CD4-positive, alpha-beta memory T cell (primary cell): ENCODE data around the gene LPAR3. TPM values are rescaled to one million over a fixed set of nuclear protein-coding genes. Genes with fewer than 3 reads are reported as not detected.

ENCODE experiments used
- CTCF ChIA-PET: fragments of 350-600 bp; sonication (Branson Sonifier 250); formaldehyde crosslinking; loops from one replicate; lab custom pipeline; 2021; ENCODE audit warnings: inconsistent platforms; ENCODE audit not compliant: partially characterized antibody; lab: Charles Lee
- POLR2A ChIA-PET: fragments of 350-600 bp; sonication (Branson Sonifier 250); formaldehyde crosslinking; loops from one replicate; lab custom pipeline; 2021; ENCODE audit not compliant: partially characterized antibody; lab: Charles Lee
- DNase-seq, 5 donors: peaks; one replicate each; pipeline versions ENCODE4 v3.0.0 to v3.0.0-alpha.2; 2020 to 2022; ENCODE audit warnings: mixed read lengths in 1 of 5
- H3K27ac ChIP-seq: one replicate; pipeline ENCODE4 v1.7.0; 2013; ENCODE audit warnings: low read depth, low read length
- H3K27me3 ChIP-seq: 2 replicates; pipeline ENCODE4 v1.7.0; 2013; ENCODE audit warnings: mild to moderate bottlenecking, low read length, moderate library complexity; ENCODE audit not compliant: insufficient read depth
- H3K36me3 ChIP-seq: 2 replicates; pipeline ENCODE4 v1.7.0; 2013; ENCODE audit warnings: mild to moderate bottlenecking, low read length, moderate library complexity; ENCODE audit not compliant: insufficient read depth
- H3K4me1 ChIP-seq: 2 replicates; pipeline ENCODE4 v1.7.0; 2013; ENCODE audit warnings: mild to moderate bottlenecking, low read length, moderate library complexity; ENCODE audit not compliant: insufficient read depth
- H3K4me3 ChIP-seq, 2 donors: one replicate each; pipeline ENCODE4 v1.7.0; 2013; ENCODE audit warnings: low read length in 2 of 2, mild to moderate bottlenecking in 1 of 2
- H3K9me3 ChIP-seq, 2 donors: one replicate each; pipeline ENCODE4 v1.7.0; 2013; ENCODE audit warnings: low read length in 2 of 2, control low read depth in 1 of 2; ENCODE audit not compliant: control insufficient read depth in 1 of 2
- H3K27ac Mint-ChIP-seq, 7 donors: one replicate each; pipeline ENCODE4 v1.8.0; 2020 to 2021; ENCODE audit warnings: mixed read lengths in 7 of 7, mild to moderate bottlenecking in 6 of 7, inconsistent platforms in 3 of 7, moderate library complexity in 3 of 7
- H3K27me3 Mint-ChIP-seq, 2 donors: one replicate each; pipeline ENCODE4 v1.8.0; 2020 to 2021; ENCODE audit warnings: mixed read lengths in 2 of 2
- H3K36me3 Mint-ChIP-seq, 2 donors: one replicate each; pipeline ENCODE4 v1.8.0; 2020 to 2021; ENCODE audit warnings: mixed read lengths in 2 of 2, inconsistent platforms in 1 of 2, mild to moderate bottlenecking in 1 of 2
- H3K4me1 Mint-ChIP-seq, 4 donors: one replicate each; pipeline ENCODE4 v1.8.0; 2020 to 2021; ENCODE audit warnings: mixed read lengths in 4 of 4, mild to moderate bottlenecking in 1 of 4
- H3K4me3 Mint-ChIP-seq, 8 donors: one replicate each; pipeline ENCODE4 v1.8.0; 2020 to 2021; ENCODE audit warnings: mixed read lengths in 8 of 8, mild to moderate bottlenecking in 7 of 8, moderate library complexity in 6 of 8, inconsistent platforms in 3 of 8
- H3K9me3 Mint-ChIP-seq, 8 donors: one replicate each; pipeline ENCODE4 v1.8.0; 2020 to 2021; ENCODE audit warnings: mixed read lengths in 8 of 8, mild to moderate bottlenecking in 5 of 8, inconsistent platforms in 3 of 8, moderate library complexity in 1 of 8
- intact Hi-C: fragments of 100-400 bp; cut with micrococcal nuclease; formaldehyde crosslinking; loops from one replicate; pipeline ENCODE4 v1.15.1; 2023
- polyA plus RNA-seq, 2 donors: library from polyadenylated mRNA; unstranded; fragments of 300-500 nt; fragmentation: Illumina TruSeq; gene quantifications; one replicate each; pipeline ENCODE4 v1.2.3, GENCODE V29; 2021
- total RNA-seq, 2 experiments: library from RNA; stranded (reverse); gene quantifications; one replicate each; pipeline ENCODE4 v1.2.3, GENCODE V29; 2021

LPAR3 gene, protein sequence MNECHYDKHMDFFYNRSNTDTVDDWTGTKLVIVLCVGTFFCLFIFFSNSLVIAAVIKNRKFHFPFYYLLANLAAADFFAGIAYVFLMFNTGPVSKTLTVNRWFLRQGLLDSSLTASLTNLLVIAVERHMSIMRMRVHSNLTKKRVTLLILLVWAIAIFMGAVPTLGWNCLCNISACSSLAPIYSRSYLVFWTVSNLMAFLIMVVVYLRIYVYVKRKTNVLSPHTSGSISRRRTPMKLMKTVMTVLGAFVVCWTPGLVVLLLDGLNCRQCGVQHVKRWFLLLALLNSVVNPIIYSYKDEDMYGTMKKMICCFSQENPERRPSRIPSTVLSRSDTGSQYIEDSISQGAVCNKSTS
- 1 to 10 TPM; 3.7 to 4.1 TPM for total RNA-seq
- 1 to 10 TPM; 2.4 to 2.5 TPM for polyA plus RNA-seq

- peaks cover 26% of the 10 kb centered on the region for H3K4me1 ChIP-seq
- Mint-ChIP-seq H3K36me3 (no peaks in the 10 kb centered on the region), H3K9me3 (peaks cover 0 to 2% (median 0%) of the 10 kb centered on the region in 8 donors), H3K4me3 (peak within 1 kb of the TSS; percentile 75 to 93 (median 86)), H3K4me1 (peaks cover 15 to 51% (median 26%) of the 10 kb centered on the region in 4 donors), H3K27me3 (peaks cover 17 to 26% of the 10 kb centered on the region in 2 donors), H3K27ac (peak within 1 kb of the TSS in 3 of 7 donors; percentile 43 to 57 (median 52))
- no peak within 1 kb of the TSS for H3K27ac ChIP-seq
- peak within 1 kb of the TSS in 1 of 2 donors; percentile 32 for H3K4me3 ChIP-seq
- DNase-seq: peak in 2 of 5 donors; percentile 16 to 28
- no peaks in the 10 kb centered on the region for H3K27me3 ChIP-seq
- intact Hi-C loops: no loop called here
- H3K36me3 ChIP-seq: no peaks in the 10 kb centered on the region
- ChIA-PET POLR2A (no interaction called here), CTCF (no interaction called here)
- H3K9me3 ChIP-seq: no peaks in the 10 kb centered on the region
Observed at GRCh38 chr1:84892705-84893618, at the start of gene LPAR3. Gene LPAR3, minus strand, starts transcription at chr1:84893206. Its CDS starts 27,086 bp downstream, at chr1:84866120.

GRCh38 chr1:84941843-84942242 is 48.8 kb upstream of the LPAR3 start:
- intact Hi-C loops: loop anchor here (10.0 kb wide), 2 partner anchors 763 to 1073 kb away; partner anchors contain the start of gene ZNHIT6
- Histone ChIP-seq H3K27ac (no peak overlapping the region), H3K4me3 (no peak overlapping the region), H3K27me3 (no peaks in the 10 kb centered on the region), H3K36me3 (no peaks in the 10 kb centered on the region), H3K9me3 (no peaks in the 10 kb centered on the region), H3K4me1 (peaks cover 5% of the 10 kb centered on the region)
- DNase-seq: no peak
- Mint-ChIP-seq H3K4me3 (no peak overlapping the region), H3K9me3 (no peaks in the 10 kb centered on the region), H3K27me3 (no peaks in the 10 kb centered on the region), H3K27ac (peak overlapping the region in 2 of 7 donors; percentile 30 to 42), H3K36me3 (peaks cover 0 to 11% of the 10 kb centered on the region in 2 donors), H3K4me1 (peaks cover 3 to 15% (median 11%) of the 10 kb centered on the region in 4 donors)
- CTCF ChIA-PET: interaction anchor here (1.1 to 11.6 kb wide), 4 partner anchors 57 to 315 kb away, joined by 3 to 282 read pairs (median 91); partner anchors contain the start of gene C1orf52
- POLR2A ChIA-PET: no interaction called here

DNA sequence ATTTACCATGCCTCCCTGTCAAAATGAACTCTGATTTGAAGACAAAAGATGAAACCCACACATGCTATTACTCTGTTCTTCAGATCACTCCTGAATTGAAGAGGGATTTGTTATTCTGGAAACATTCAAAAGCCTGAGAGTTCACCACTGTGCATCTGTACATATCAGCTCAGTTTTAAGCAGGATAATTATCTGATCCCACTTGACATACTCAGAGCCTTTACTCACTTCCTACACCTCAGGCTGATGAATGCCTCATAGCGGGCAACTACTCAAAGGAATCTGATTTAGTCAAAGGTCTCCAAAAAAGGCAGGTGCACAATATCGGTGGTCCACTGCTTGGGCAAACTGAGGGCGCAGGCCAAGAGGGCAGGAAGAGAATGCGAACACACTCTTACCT is 47.5 kb upstream of the LPAR3 start:
- Histone ChIP-seq H3K4me3 (no peak overlapping the region), H3K9me3 (no peaks in the 10 kb centered on the region), H3K27me3 (no peaks in the 10 kb centered on the region), H3K4me1 (peaks cover 3% of the 10 kb centered on the region), H3K27ac (no peak overlapping the region), H3K36me3 (no peaks in the 10 kb centered on the region)
- ChIA-PET CTCF (interaction anchor here (0.5 to 11.6 kb wide), 3 partner anchors 85 to 317 kb away, joined by 3 to 282 read pairs (median 176); partner anchors contain the start of gene C1orf52), POLR2A (no interaction called here)
- Mint-ChIP-seq H3K36me3 (peaks cover 0 to 11% of the 10 kb centered on the region in 2 donors), H3K4me3 (no peak overlapping the region), H3K27me3 (no peaks in the 10 kb centered on the region), H3K9me3 (no peaks in the 10 kb centered on the region), H3K4me1 (peaks cover 6 to 9% (median 8%) of the 10 kb centered on the region in 4 donors), H3K27ac (no peak overlapping the region)
- intact Hi-C loops: loop anchor here (10.0 kb wide), 2 partner anchors 764 to 1074 kb away; partner anchors contain the start of gene ZNHIT6
- DNase-seq: no peak

DNA sequence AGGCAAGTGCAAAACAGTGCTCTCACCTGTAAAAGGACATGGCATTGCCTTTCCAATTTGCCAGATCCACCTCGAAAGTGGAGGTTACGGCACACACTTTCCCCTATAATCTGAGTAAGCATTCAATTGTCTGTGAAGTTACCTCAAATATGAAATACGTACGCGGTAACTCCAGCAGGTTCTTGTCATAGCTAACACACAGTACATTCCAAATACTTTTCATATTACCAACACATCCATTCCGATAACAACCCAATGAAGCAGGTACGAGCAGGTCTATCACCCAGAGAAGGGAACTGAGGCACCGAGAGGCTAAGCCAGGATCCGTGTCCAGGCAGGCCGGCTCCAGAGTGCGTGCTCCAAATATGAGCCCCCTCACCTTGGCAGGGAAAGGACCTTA is 46.8 kb upstream of the LPAR3 start:
- H3K4me1 ChIP-seq: peaks cover 3% of the 10 kb centered on the region
- Mint-ChIP-seq H3K27ac (no peak overlapping the region), H3K36me3 (peaks cover 0 to 6% of the 10 kb centered on the region in 2 donors), H3K27me3 (no peaks in the 10 kb centered on the region), H3K4me1 (peaks cover 1 to 3% (median 2%) of the 10 kb centered on the region in 4 donors), H3K4me3 (no peak overlapping the region), H3K9me3 (no peaks in the 10 kb centered on the region)
- no peak overlapping the region for H3K4me3 ChIP-seq
- intact Hi-C loops: loop anchor here (5.0 to 10.0 kb wide), 5 partner anchors 187 to 1075 kb away; partner anchors contain the start of gene ZNHIT6
- DNase-seq: no peak
- no peaks in the 10 kb centered on the region for H3K36me3 ChIP-seq
- no peaks in the 10 kb centered on the region for H3K27me3 ChIP-seq
- ChIA-PET CTCF (interaction anchor here (1.2 to 11.6 kb wide), 3 partner anchors 11 to 319 kb away, joined by 4 to 282 read pairs (median 5); partner anchors contain the start of gene C1orf52), POLR2A (no interaction called here)
- H3K27ac ChIP-seq: no peak overlapping the region
- H3K9me3 ChIP-seq: no peaks in the 10 kb centered on the region

DNA sequence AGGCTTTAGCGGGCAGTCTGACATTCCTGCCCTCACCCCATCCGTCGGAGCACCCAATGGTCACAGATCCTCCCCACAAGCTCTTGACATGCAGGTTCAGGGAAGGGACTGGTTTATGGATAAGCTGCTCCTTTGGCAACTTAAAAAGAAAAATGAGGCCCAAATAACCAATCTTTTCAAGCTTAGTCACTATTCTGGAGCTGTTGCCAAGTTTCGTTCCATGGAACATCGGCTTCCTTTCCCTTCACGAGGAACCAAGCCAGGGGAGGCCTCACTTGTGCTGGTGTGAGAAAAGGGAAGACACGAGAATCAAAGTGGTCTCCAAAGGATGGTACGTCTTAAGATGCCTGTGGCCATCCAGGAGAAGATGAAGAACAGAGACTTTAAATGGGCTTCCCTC is 46.1 kb upstream of the LPAR3 start:
- intact Hi-C loops: loop anchor here (5.0 kb wide), 3 partner anchors 187 to 1032 kb away; no protein-coding TSS in a partner anchor
- POLR2A ChIA-PET: no interaction called here
- H3K27me3 Mint-ChIP-seq: no peaks in the 10 kb centered on the region
- DNase-seq: no peak
- no peak overlapping the region for H3K4me3 Mint-ChIP-seq
- H3K36me3 Mint-ChIP-seq: peaks cover 0 to 6% of the 10 kb centered on the region in 2 donors
- H3K36me3 ChIP-seq: no peaks in the 10 kb centered on the region
- CTCF ChIA-PET: interaction anchor here (1.0 to 1.8 kb wide), 4 partner anchors 11 to 320 kb away, joined by 4 to 6 read pairs (median 4); partner anchors contain the start of gene C1orf52
- no peak overlapping the region for H3K27ac Mint-ChIP-seq
- H3K27ac ChIP-seq: no peak overlapping the region
- H3K4me1 Mint-ChIP-seq: peaks cover 0 to 3% (median 2%) of the 10 kb centered on the region in 4 donors
- H3K27me3 ChIP-seq: no peaks in the 10 kb centered on the region
- H3K4me3 ChIP-seq: no peak overlapping the region
- H3K9me3 Mint-ChIP-seq: no peaks in the 10 kb centered on the region
- H3K4me1 ChIP-seq: peaks cover 3% of the 10 kb centered on the region
- no peaks in the 10 kb centered on the region for H3K9me3 ChIP-seq

GRCh38 chr1:84936116-84936810 is 43.3 kb upstream of the LPAR3 start:
- POLR2A ChIA-PET: interaction anchor here (2.9 kb wide), 1 partner anchor 9 kb away, joined by 8 read pairs; no protein-coding TSS in a partner anchor

More at GRCh38 chr1:84936116-84936810, 43.3 kb upstream of the LPAR3 start:
- Histone ChIP-seq H3K27me3 (no peaks in the 10 kb centered on the region), H3K4me3 (no peak overlapping the region), H3K9me3 (no peaks in the 10 kb centered on the region), H3K27ac (no peak overlapping the region), H3K36me3 (no peaks in the 10 kb centered on the region), H3K4me1 (peaks cover 3% of the 10 kb centered on the region)
- peaks cover 0 to 5% (median 2%) of the 10 kb centered on the region in 4 donors for H3K4me1 Mint-ChIP-seq
- CTCF ChIA-PET: interaction anchor here (0.6 to 4.7 kb wide), 24 partner anchors 8 to 795 kb away, joined by 3 to 45 read pairs (median 4); partner anchors contain the start of genes C1orf52 and PRKACB
- H3K4me3 Mint-ChIP-seq: no peak overlapping the region
- intact Hi-C loops: loop anchor here (1.0 to 5.0 kb wide), 8 partner anchors 154 to 1029 kb away; partner anchors contain the start of gene PRKACB
- DNase-seq: peak in 4 of 5 donors; percentile 52 to 62 (median 60)
- H3K27ac Mint-ChIP-seq: no peak overlapping the region
- H3K27me3 Mint-ChIP-seq: no peaks in the 10 kb centered on the region
- peaks cover 0 to 6% of the 10 kb centered on the region in 2 donors for H3K36me3 Mint-ChIP-seq
- no peaks in the 10 kb centered on the region for H3K9me3 Mint-ChIP-seq
